Renal pelvis (tissue), 4 donors: Measurements from ENCODE around the gene ZSCAN30. TPM values are rescaled to one million over a fixed set of nuclear protein-coding genes. Genes with fewer than 3 reads are reported as not detected.

Experiments used
- DNase-seq: peaks from one replicate; pipeline ENCODE4 v3.0.0-alpha.2; 2013
- polyA plus RNA-seq, 3 donors: library from polyadenylated mRNA; unstranded; fragments of 120-200 nt; gene quantifications; one replicate each; pipeline ENCODE4 v1.2.1, GENCODE V29; 2013; ENCODE audit not compliant: insufficient read length in 3 of 3

The ZSCAN30 gene
- polyA plus RNA-seq, 3 donors = 31.2 to 63.7 (median 60.3) TPM

DNA sequence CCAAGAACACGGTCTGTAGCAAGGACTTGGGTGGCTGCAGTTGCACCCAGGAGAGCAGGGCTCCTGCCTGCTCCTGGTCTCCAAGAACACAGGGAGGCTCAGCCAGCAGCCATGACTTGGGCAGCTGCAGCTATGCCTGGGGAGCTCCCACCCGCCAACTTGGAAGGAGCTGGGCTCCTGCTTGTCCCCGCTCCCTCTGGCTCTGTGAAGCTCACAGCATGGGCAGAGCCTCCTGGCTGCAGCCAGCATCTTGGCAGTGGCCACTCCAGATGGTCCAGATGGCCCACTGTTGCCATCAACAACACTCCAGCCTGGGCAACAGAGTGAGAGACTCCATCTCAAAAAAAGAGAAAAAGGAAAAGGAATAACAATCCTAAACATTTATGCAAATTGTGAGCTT is 5.2 kb downstream of the ZSCAN30 start:
- no peak for DNase-seq

DNA sequence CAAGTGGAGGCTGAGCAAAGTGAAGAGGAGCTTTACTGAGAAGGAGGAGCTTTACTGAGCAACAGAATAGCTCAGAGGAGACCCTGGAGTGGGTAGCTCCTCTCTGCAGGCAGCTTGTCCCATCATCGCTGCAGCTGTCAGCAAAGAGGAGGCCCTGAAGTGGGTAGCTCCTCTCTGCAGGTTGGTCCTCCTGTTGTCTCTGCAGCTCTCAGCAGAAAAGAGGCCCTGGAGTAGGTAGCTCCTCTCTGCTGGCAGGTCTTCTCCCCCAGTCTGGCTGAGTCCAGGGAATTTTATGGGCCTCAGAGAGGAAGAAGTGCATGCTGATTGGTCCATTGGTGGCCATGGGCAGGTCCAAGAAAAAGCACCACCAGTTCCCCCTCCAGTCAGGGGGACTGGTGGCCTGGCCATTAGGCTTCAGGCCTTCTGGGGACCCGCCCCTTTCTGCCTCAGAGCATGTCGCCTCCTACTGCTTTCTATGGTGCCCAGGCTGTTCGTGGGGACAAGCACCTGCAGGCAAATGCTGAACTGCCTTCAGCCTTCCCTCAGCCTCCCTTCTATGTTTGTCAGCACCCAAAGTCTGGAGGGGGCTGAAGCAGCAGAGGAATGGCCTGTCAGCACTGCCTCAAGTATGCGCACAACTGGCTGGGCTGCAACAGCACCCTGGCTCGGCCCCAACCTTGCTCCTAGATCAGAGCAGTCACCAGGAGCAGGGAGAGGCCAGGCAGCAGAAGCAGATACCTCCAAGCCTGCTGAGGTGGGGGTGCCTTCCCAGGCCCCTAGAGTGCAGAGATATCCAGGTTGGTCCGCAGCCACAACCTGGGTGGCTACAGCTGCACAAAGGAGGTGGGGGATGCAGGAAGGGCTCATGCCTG is 5.9 kb downstream of the ZSCAN30 start:
- no peak for DNase-seq

DNA sequence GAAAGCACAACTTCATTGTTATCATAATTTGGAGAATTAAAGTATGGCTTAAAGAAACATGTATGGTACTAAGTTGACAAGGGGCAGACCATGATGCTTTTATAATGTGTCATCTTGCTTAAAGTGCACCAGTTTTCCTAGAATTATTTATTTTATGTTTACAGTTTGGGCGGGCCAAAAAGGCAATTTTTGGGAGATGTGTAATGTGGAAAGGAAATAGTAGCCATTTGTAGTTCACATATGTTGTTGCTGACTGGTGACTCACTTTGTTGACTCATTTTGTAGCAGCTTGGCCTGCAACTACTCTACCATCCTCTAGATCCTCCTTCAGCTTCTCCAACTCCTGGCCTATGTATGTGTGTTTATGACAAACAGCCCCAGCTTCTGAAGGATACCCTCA is 7.7 kb downstream of the ZSCAN30 start:
- no peak for DNase-seq

GRCh38 chr18:35278969-35279368 is 11.1 kb downstream of the ZSCAN30 start:
- no peak for DNase-seq

GRCh38 chr18:35278085-35278484 is 11.9 kb downstream of the ZSCAN30 start:
- DNase-seq = no peak

DNA sequence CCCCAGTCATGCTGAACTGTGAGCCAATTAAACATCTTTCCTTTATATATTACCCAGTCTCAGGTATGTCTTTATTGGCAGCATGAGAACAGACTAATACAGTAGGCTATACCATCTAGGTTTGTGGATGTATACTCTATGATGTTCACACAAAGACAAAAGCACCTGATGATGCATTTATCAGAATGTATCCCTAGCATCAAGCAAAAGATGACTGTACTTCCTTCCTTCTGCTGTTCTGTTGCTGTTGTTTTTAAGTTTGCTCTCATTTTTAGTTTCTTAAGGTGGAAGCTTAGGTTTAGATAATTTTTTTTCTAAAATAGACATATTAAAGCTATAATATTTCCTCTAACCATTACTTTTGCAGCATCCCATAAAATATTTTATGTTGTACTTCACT is 12.4 kb downstream of the ZSCAN30 start:
- DNase-seq = no peak

DNA sequence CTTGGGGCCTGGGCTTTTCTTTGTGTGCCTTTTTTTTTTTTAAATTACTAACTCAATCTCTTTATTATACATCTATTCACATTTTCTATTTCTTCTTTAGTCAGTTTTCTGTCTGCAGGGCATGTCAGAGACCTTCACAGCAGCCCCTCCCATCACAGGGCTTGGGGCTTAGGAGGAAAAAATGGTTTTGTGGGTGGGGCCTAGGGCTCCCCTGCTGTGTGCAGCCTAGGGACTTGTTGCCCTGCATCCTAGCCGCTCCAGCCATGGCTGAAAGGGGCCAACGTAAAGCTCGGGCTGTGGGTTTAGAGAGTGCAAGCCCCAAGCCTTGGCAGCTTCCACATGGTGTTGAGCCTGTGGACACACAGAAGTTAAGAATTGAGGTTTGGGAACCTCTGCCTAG is 13.8 kb downstream of the ZSCAN30 start:
- DNase-seq = no peak

GRCh38 chr18:35271656-35272055 is 18.4 kb downstream of the ZSCAN30 start:
- no peak for DNase-seq

DNA sequence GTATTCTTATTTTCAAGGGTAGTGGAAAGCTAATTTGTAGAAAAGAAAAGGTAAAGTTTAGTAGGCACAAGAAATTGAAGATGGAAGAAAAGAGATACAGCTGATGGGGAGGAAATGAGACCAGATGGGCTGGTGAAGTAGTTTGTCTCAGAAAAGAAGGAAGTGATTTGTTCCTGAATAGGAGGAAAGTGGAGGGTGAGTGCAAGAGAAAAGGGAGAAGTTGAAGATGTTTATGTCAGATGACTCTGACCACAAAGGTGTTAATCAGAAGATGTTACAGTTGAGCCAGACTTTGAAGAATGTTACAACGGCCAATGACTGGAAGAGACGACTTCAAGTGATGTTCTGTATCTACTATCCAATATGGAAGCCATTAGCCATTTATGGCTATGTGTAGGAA is 21.2 kb downstream of the ZSCAN30 start:
- no peak for DNase-seq

DNA sequence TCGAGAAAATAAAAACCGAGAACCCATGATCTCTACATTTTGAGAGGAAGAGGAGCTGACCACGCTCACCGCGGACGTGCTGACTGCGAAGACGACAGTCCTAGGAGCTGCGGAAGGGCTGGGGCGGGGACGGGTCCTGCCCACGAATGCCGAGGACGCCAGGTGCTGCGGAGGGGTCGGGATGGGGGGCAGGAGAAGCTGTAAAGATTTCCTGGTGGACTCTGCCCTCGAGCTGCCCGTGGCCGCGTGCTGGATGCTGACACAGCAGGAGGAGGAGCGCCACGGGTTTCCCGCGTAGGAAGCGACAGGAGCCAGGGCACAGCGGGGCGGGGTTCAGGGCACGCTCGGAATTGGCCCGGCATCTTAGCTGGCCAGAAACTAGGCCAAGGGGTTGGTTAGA is 22.2 kb downstream of the ZSCAN30 start:
- peak; percentile 5 for DNase-seq

DNA sequence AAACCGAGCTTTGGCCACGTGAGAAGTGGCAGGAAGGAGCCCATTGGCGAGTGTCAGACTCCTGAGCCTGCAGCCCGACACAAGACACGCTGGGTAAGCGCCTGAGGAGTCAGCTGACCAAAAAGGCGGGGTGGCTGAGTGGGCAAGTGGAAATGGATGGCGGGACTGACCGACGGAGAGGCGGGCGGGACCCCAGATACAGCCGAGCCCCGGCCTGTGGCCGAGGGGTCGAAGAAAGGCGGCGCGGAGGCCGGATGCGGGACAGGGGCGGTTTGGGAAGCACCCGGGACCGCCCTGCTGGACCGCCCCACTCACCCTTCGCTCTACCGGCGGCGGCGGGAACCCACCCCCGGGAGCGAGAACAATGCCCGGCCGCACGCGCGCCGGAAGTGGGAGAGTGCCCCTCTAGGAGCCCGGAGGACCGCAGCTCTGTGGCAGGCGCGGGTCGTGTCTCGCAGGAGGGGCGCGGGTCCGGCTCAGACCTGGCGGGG is 22.8 kb downstream of the ZSCAN30 start:
- DNase-seq = peak; percentile 86

- DNase-seq = no peak
Measured at GRCh38 chr18:35264409-35264808, 25.6 kb downstream of the ZSCAN30 start.

DNA sequence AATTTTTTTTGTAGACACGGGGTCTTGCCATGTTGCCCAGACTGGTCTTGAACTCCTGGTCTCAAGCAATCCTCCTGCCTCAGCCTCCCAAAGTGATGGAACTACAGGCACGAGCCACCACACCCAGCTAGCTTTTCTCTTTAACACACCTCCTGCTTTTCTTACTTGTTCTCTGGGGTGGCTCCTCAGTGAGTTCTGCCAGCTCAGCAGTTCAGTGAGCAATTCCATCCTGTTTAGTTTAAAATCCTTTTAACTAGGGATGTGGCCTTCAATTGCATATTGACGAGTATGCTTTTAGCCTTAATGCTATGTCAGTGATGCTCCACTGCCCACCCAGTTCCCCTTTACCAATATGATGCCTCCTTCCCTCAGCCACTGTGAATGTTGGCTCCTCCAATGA is 33.1 kb downstream of the ZSCAN30 start:
- DNase-seq = no peak

DNA sequence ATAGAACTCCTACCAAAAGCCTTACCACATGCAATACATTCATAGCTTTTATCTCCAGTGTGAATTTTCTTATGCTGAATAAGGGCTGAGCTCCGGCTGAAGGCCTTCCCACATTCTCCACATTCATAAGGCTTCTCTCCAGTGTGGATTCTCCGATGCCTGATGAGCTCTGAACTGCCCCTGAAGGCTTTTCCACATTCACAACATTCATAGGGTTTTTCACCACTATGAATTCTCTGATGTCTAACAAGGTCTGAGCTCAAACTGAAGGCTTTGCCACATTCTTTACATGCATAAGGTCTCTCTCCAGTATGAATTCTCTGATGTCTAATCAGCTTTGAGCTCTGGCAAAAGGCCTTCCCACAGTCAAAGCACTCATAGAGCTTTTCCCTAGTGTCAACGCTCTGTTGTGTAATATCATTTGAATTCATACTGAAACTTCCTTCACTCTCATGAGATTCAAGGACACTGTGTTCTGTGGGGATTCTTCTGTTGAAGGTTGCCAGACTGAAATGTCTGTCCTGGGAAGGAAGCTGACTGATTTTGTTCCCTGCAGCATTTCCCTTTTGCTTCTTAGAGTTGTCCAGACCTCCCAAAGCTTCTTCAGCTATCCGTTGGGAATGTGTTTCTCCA is 36.3 kb downstream of the ZSCAN30 start:
- DNase-seq = no peak

DNA sequence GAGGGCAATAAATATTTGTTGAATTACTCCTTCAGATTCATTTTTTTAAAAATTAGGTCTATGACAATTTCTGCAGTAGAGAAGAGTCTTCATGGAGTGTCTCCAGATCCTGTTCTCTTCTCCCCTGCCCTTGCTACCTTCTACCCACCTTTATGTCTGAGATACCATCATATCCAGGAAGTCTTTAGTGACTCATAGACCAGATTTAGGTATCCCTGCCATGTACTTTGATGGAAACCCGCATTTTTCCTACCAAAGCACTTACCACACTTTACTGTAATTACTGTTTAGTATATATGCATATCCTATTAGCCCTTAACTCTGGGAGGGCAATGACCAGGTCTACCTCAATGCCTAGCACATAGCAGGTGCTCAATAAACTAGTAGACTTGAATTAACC is 37.6 kb downstream of the ZSCAN30 start:
- no peak for DNase-seq

DNA sequence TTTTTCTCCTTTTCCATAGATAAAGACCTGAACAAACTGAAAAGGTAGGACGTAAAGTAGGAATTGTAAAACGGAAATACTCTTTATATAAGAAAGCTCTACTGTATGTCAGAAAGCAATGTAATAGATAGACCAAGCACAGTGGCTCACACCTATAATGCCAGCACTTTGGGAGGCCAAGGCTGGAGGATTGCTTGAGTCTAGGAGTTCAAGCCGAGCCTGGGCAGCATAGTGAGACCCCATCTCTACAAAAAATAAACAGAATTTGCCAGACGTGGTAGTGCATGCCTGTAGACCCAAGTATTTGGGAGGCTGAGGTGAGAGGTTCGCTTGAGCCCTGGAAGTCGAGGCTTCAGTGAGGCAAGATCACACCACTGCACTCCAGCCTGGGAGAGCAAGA is 41.6 kb downstream of the ZSCAN30 start:
- no peak for DNase-seq

GRCh38 chr18:35247412-35248249 is 42.4 kb downstream of the ZSCAN30 start:
- no peak for DNase-seq

- DNase-seq = no peak
Measured at GRCh38 chr18:35246831-35247230, 43.2 kb downstream of the ZSCAN30 start.

- no peak for DNase-seq
Measured at GRCh38 chr18:35245719-35246317, 44.2 kb downstream of the ZSCAN30 start.

- no peak for DNase-seq
Measured at GRCh38 chr18:35244671-35245070, 45.4 kb downstream of the ZSCAN30 start.

GRCh38 chr18:35242426-35242825 is 47.6 kb downstream of the ZSCAN30 start:
- no peak for DNase-seq

DNA sequence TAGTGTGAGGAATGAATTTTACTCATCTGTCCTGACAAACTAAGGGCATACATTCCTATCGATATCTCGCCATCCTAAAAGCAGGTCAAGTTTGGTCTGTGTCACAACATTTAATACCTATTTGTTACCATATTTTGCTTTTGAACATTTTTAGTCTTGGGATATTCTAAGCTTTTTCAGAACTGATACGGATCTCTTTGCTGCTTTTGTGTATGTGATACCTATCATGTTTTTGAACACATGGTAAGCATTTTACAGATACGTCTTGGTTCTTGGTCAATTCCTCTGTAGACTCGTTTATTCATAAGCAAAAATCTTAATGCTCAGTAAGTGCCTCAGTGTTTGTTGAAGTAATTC is 48.6 kb downstream of the ZSCAN30 start:
- peak; percentile 28 for DNase-seq
